NCI-H526 treated with DMSO at 0.1 percent for 48 hours (cell line): ENCODE measurements around the gene KIRREL2.
"Not testable (repeated sequence)": the region's sequence is repeated elsewhere in the genome, so short reads cannot be mapped to it uniquely, and the experiment has no call there.

ENCODE experiments used
- DNase-seq: peaks from one replicate; lab custom pipeline; 2025; lab: John Stamatoyannopoulos, UW

KIRREL2 gene

GRCh38 chr19:35856546-35857149, at the start of gene KIRREL2:
KIRREL2 (plus strand) TSS chr19:35856911; CDS start chr19:35857120, 209 bp downstream.
- DNase-seq, result no peak

- no peak for DNase-seq
Observed at GRCh38 chr19:35807633-35808032, 49.1 kb upstream of the KIRREL2 start.

- no peak for DNase-seq
Observed at GRCh38 chr19:35811317-35812219, 45.1 kb upstream of the KIRREL2 start.

GRCh38 chr19:35812220-35813042, 44.3 kb upstream of the KIRREL2 start, which contains the start of gene PRODH2:
PRODH2 (minus strand) TSS chr19:35812845; CDS start chr19:35812805, 40 bp downstream.
- no peak for DNase-seq

- no peak for DNase-seq
Observed at GRCh38 chr19:35813043-35813890, 43.4 kb upstream of the KIRREL2 start.

GRCh38 chr19:35816262-35816661, 40.4 kb upstream of the KIRREL2 start:
- no peak for DNase-seq

- no peak for DNase-seq
Observed at GRCh38 chr19:35816846-35817245, 39.9 kb upstream of the KIRREL2 start.

GRCh38 chr19:35818445-35818844, 38.3 kb upstream of the KIRREL2 start:
- DNase-seq, result no peak

- DNase-seq, result no peak
Observed at GRCh38 chr19:35822579-35822978, 34.1 kb upstream of the KIRREL2 start.

- DNase-seq, result no peak
Observed at GRCh38 chr19:35824150-35824549, 32.6 kb upstream of the KIRREL2 start.

GRCh38 chr19:35828692-35829301, 27.9 kb upstream of the KIRREL2 start:
- DNase-seq, result no peak

GRCh38 chr19:35830986-35831385, 25.7 kb upstream of the KIRREL2 start:
- no peak for DNase-seq

GRCh38 chr19:35832054-35832453, 24.7 kb upstream of the KIRREL2 start:
- no peak for DNase-seq

- DNase-seq, result no peak
Observed at GRCh38 chr19:35833972-35834371, 22.7 kb upstream of the KIRREL2 start.

- DNase-seq, result not testable (repeated sequence)
Observed at GRCh38 chr19:35836096-35836495, 20.6 kb upstream of the KIRREL2 start.

- DNase-seq, result no peak
Observed at GRCh38 chr19:35841961-35842595, 14.6 kb upstream of the KIRREL2 start.

GRCh38 chr19:35842666-35843272, 13.9 kb upstream of the KIRREL2 start:
- no peak for DNase-seq

GRCh38 chr19:35843676-35844481, 12.8 kb upstream of the KIRREL2 start:
- DNase-seq, result peak; percentile 74
